Peyer's patch (tissue), 4 donors: ENCODE results near the gene CDH12.

ENCODE experiments used
- POLR2A ChIP-seq, 2 donors: fragments of 450-650 bp; IDR thresholded peaks; one replicate each; pipeline ENCODE4 v1.5.1; 2017; ENCODE audit warnings: antibody characterized with exemption in 2 of 2, mild to moderate bottlenecking in 2 of 2, moderate library complexity in 2 of 2
- TF ChIP-seq, protein P1 (sequence below), 6 experiments: fragments of 450-650 bp in 4 of 6; fragments of 200-600 bp in 2 of 6; sonication (generic) in 1 of 6; IDR thresholded peaks; one replicate each; pipeline ENCODE4 v1.5.1; 2017 to 2019; ENCODE audit warnings: antibody characterized with exemption in 6 of 6, mild to moderate bottlenecking in 3 of 6, moderate library complexity in 1 of 6

DNA sequence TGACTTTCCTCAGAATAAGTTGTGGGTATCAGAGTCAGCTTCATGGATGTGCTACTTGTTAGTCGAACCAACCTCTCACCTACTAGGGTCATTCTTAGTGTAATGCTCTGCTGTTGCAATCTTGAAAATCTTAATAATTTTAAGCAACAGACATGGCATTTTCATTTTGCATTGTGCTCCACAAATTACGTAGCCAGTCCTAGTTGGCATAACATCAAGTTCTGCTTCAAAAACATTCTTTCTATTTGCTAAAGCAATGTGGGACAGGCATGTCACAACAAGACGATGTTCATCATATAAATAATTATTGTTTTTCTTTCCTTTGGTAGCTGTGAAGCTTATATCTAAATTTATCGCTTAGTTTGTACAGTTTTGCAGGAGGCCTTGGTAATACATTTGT is 39.3 kb upstream of the CDH12 start:
- TF ChIP-seq, protein P1, sequence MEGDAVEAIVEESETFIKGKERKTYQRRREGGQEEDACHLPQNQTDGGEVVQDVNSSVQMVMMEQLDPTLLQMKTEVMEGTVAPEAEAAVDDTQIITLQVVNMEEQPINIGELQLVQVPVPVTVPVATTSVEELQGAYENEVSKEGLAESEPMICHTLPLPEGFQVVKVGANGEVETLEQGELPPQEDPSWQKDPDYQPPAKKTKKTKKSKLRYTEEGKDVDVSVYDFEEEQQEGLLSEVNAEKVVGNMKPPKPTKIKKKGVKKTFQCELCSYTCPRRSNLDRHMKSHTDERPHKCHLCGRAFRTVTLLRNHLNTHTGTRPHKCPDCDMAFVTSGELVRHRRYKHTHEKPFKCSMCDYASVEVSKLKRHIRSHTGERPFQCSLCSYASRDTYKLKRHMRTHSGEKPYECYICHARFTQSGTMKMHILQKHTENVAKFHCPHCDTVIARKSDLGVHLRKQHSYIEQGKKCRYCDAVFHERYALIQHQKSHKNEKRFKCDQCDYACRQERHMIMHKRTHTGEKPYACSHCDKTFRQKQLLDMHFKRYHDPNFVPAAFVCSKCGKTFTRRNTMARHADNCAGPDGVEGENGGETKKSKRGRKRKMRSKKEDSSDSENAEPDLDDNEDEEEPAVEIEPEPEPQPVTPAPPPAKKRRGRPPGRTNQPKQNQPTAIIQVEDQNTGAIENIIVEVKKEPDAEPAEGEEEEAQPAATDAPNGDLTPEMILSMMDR (IDR thresholded peaks at IDR 0.05): no peak
- TF ChIP-seq POLR2A (IDR thresholded peaks at IDR 0.05): no peak
